T-helper 2 cell (primary cell): ENCODE measurements around the gene EPHB1.
"Not testable (repeated sequence)": the region's sequence is repeated elsewhere in the genome, so short reads cannot be mapped to it uniquely, and the experiment has no call there.

Source experiments
- DNase-seq, 5 experiments: peaks; one replicate each; pipeline versions ENCODE4 v3.0.0 to v3.0.0-alpha.2; 2012 to 2022

Gene EPHB1

DNA sequence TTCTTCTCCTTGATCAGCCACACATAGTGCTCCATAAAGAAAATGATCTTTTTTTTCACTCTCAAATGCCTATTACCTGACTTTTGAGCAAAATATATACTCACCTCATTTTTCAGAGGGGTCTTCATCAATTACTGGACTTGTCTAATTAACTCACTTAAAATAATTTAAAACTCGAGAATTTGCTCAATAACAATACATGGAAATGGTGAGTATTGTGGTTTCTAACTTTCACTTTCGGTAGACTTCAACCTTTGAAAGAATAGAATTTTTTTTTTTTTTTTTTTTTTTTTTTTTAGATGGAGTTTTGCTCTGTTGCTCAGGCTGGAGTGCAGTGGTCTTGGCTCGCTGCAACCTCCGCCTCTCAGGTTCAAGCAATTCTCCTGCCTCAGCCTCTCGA is 17.7 kb upstream of the EPHB1 start:
- peak in 1 of 5 experiments; percentile 50 for DNase-seq

- not testable (repeated sequence) for DNase-seq
Observed at GRCh38 chr3:134788283-134788682, 6.8 kb upstream of the EPHB1 start.

DNA sequence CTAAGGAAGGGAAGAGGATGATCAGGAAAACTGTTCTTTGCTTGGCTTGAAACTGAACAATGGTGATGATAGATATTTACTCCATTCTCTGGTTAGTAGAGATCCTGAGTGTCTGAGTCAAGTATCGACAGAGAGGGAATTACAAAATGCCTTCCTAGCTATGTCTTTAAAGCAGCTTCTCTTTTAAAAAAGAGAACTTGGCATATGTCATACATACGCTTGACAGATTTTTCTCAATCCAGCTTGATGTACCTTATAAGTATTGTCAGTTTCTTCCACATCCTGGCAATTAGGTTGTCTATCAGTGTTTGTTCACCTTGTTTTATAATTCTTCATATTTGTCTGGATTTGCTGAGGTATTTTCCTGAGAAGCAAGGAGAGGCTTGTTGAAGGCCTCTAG is 5.0 kb upstream of the EPHB1 start:
- no peak for DNase-seq

DNA sequence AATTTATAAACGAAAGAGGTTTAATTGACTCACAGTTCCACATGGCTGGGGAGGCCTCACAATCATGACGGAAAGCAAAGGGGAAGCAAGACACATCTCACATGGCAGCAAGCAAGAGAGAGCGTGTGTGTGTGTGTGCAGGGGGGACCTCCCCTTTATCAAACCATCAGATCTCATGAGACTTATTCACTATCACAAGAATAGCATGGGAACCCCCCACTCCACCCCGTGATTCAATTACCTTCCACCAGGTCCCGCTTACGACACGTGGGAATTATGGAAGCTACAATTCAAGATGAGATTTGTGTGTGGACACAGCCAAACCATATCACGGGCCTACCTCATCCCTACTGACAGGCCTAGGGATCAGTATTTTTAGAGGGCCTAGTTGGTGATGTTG is 3.1 kb upstream of the EPHB1 start:
- DNase-seq: no peak

GRCh38 chr3:134792700-134793099 is 2.4 kb upstream of the EPHB1 start:
- no peak for DNase-seq

DNA sequence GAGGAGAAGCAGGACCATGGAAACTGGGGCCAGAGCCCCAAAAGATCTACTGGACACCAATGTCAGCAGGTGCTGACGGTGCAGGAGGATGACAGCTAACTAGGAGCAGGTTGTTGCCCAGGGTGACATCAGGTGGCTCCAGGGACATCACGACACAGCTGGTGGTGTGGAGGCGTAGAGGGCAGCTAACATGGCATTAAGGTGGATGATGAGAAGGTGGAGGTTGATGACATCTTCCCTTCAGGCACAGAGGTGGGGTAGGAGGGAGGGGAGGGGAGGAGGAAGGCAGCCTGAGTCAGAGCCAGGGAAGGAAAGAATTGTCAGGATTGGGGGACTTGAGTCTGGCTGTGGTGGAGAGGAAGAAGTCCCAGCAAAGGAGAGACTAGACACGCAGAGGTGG is 1.5 kb upstream of the EPHB1 start:
- no peak for DNase-seq

GRCh38 chr3:134794323-134794722 is 737 bp upstream of the EPHB1 start:
- no peak for DNase-seq

DNA sequence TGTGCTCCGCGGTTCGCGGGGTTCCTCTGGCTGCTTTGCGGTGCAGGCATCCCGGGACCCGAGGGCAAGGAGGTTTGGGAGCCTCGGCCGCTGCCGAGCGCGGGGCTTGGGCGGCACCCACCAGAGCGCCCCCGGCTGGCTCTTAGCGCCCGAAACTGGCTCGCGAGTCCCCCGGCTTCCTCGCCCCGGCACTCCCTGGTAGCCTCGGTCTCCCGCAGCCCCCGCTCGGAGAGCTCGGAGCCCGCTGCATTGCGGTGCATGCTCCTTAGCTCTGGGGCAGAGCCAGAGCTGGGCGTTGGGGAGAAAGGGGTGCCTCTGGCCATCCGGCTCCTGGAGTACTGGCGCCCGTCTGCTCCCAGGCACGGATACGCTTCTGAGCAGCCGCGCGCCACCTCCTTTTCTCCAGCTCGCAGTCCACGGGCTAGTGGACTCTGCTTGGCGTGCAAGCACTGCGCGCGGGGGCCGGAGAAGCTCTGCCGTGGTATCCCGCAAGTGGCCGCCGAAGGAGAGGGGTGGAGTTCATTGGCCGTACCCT is 753 bp downstream of the EPHB1 start:
- DNase-seq: peak in 1 of 5 experiments; percentile 43

DNA sequence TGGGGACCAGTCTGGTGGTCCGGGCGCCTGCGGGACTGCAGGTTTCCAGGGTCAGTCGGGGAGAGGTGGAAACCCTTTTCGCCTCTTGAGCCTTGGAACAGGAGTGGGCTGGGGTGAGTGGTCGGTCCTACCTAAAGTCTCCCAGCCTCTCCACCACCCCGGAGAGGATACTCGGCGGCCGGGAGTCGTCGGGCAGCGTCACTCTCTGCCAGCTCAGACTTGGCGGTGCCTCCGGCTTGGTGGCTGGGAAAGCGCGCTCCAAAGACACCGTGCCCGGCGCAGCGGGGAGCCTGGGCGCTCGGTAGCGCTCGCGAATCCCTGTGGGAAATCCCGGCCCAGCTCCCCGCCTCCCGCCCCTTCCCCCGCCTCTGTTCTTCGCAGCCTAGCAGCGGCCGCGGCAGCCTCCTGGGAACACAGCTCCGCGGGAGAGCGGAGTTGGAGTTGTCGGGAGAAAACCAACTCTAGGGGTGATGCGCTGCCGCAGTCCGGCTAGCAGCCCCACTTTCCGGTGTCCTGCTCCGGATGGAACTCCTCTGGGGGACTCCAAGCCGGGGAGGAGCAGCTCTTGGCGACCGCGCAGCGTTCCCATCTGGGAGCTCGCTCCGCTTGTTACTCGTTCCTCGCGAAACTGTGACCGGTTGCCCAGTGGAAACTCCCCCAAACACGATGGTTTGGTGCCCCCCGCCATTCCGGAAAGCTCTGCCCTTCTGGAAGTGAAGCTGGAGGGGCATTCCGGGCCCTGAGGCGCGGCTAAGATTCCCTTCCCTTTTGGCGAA is 1.4 kb downstream of the EPHB1 start:
- DNase-seq: no peak

GRCh38 chr3:134797057-134797740 is 2.1 kb downstream of the EPHB1 start:
- DNase-seq: peak in 1 of 5 experiments; percentile 40

DNA sequence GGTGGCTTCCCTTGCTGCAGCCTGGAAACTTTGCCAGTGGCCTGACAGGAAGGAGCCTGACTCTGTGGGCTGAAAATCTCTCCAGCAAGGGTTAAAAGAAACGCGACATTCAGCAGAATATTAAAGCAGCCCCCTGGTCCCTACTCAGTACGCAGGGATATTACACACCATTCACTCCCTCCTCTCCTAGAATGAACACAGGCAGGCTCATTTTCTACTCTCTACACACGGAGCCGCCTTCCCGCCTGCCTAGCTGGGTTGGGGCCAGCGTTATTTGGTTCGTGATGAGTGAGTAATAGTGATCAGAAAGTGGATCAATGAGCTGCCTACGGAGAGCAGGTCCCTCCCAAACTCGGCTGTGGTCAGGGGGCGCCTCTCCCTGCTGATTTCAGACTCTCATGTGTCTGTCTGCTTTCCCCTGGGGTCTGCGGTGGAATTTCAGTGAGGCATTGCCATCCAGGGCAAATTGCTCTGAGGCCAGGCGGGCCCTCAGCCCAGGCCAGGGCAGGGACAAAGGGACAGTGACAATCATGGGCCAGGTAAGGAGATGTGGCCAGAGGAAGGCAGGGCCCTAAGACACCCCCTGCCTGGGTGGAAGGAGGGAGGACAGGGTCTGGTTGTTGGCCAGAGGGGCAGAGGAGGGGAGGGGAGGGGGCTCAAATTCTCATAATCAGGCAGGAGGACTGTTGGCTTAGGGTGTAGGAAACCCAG is 2.8 kb downstream of the EPHB1 start:
- DNase-seq: no peak

GRCh38 chr3:134798681-134799311 is 3.7 kb downstream of the EPHB1 start:
- DNase-seq: peak in 1 of 5 experiments; percentile 40

DNA sequence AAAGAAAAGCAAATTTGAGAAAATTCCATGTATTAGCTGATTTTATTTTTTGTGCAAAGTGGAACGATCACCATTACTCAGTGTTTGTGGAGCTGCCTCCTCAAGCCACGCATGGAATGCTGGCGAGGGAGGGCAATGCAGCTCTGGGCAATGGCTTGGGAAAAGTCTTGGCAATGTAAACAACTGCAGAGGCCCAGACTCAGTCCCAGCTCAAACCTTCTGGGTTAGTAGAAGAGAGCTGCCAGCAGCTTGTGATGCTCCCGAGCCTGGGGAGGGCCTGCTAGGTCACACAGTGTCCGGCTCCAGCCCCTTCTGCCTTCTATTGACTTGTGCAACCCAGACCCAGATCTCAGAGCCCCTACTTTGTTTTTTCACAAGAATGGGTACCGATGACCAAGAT is 4.3 kb downstream of the EPHB1 start:
- no peak for DNase-seq

DNA sequence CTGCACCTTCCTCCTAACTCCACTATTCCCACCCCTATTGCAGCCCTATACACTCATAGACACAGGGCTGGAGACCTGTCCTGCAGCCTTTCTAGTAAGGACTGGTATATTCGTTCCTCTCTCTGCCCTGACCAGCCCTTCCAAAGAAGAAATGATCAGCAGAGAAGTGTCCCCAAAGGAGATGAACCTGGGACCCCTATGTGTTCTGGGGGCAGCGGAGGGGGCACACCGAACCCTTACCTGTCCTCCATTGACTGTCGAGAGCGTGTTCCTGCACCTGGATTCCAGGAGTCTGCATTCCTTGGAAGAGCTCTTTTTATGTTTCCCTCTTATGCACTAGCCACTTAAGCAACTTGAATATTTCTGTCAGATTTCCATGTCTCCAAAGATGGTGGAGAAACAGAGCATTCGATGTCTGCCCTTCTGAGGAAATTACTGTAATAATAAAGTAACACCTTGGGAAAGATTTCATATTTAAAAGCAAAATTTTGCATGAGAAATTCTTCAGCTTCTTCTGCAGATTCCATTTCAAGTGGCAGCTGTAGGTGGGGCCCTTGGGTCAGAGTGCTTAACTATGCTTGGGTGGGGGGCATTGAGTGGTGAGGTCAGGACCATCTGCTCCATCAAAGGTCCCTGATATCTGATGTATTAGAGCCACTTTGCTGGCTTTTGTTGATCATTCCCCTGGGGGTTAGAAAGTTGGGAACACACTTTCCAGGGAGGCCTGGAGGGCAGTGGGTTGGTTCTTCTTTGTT is 6.3 kb downstream of the EPHB1 start:
- DNase-seq: no peak

DNA sequence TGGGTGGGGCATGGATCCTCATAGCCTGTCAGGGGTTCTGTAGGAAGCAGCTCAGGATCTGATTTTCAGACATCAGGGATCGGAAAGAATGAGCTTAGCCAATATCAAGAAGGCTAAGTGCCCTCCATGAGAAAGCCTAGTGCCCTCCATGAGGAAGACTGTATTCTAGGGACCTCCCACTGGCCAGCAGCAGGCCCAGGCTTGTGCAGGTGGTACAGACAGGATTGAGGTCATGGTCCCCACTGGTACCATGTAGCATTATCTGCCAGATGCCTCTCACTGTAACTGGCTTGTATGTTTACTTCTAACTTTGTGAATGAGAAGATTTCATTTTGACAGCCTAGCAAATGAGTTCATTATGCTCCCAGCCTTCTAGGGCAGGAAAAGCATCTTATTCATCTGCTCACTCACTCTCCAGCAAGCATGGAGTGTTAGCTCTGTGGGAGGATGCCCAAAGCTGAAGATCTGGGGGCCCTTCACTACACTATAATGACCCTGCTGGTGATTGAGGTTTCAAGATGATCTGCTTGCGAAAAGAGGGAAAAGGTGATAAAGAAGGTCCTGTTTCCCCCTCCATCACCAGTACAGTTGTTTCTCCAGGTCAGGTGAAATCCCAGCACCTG is 7.5 kb downstream of the EPHB1 start:
- no peak for DNase-seq

- peak in 1 of 5 experiments; percentile 92 for DNase-seq
Observed at GRCh38 chr3:134803051-134803505, 8.0 kb downstream of the EPHB1 start.

DNA sequence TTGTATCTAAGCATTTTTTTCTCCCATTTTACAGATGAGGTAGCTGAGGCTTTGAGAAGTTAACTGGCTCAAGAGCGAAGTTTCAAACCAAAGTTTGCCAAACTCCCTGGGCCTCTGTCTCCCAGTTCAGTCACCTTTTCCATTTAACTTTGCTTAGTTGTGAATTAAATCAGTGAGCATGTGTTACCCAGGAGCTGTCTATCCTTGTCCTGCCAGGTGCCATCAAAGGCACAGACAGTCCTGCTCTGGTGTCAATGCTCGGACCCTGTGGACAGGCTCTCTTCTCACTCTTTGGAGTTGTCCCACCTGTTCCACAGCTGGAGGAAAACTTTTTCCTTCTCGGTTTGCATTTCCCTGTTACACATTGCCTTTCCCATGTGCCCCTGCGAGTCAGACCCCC is 8.6 kb downstream of the EPHB1 start:
- DNase-seq: no peak

- DNase-seq: no peak
Observed at GRCh38 chr3:134804508-134805480, 9.7 kb downstream of the EPHB1 start.

DNA sequence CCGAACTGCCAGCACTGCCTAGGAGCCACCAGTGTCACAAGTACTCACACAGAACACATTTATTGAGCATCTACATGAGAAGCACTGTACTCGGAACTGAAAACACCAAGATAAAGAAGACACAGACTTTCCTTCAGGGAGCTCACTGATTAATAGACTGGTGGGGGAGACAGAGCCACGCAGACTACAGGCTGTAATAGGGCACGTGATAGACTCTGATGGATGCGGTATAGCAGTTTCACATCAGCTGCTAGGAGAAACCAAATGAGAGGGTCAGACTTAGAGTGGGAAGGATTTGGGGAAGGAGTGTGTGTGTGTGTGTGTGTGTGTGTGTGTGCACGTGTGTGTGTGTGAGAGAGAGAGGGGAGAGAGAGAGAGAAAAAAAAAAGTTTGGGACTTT is 12.1 kb downstream of the EPHB1 start:
- DNase-seq: no peak

DNA sequence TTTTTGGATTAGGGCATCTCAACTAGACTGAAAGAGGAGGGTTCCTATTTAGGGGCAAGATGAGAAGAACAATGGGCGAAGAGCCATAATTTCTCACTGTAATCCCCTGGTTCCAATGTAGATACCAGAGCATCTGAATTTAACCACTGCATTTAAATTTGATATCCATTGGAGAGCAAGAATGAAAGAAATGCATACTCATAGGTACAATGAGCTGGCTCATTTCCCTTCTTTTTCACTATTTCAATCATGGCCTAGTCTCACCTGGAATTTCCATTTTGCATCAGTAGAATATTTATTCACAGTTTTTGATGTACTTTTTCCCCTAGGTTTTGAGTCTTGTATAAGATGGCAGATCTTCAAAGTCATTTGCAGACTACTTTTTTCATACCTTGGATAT is 13.8 kb downstream of the EPHB1 start:
- DNase-seq: no peak
